Activated CD4-positive, CD25-positive, alpha-beta regulatory T cell treated with anti-CD3 and anti-CD28 coated beads, Interleukin-2, amount 50 U/mL, for 24 hours (primary cell): Measurements from ENCODE around the gene FRMPD2.
"Not testable (repeated sequence)": the region's sequence is repeated elsewhere in the genome, so short reads cannot be mapped to it uniquely, and the experiment has no call there.

Experiments used
- ATAC-seq, 2 donors: fragments of 150-1000 bp; cut with Tn5 transposase; one replicate each; pipeline ENCODE4 v1.10.0; 2021; ENCODE audit warnings: mild to moderate bottlenecking in 1 of 2, moderate library complexity in 1 of 2

The FRMPD2 gene

GRCh38 chr10:48126251-48126650 lies 148.2 kb downstream of the FRMPD2 start:
- not testable (repeated sequence) for ATAC-seq

GRCh38 chr10:48125631-48126030 lies 148.9 kb downstream of the FRMPD2 start:
- not testable (repeated sequence) for ATAC-seq

GRCh38 chr10:48122618-48123017 lies 151.9 kb downstream of the FRMPD2 start:
- ATAC-seq: not testable (repeated sequence)

GRCh38 chr10:48110277-48110676 lies 164.2 kb downstream of the FRMPD2 start:
- not testable (repeated sequence) for ATAC-seq
